GM18511 (cell line): Measurements from ENCODE around the gene NDUFAF7.
"Not testable (repeated sequence)": the region's sequence is repeated elsewhere in the genome, so short reads cannot be mapped to it uniquely, and the experiment has no call there.

Source experiments
- ATAC-seq: cut with Tn5 transposase; IDR thresholded peaks from one replicate; pipeline ENCODE4 v1.9.1; 2021; ENCODE audit warnings: mild to moderate bottlenecking, moderate library complexity; ENCODE audit not compliant: unreplicated experiment

NDUFAF7 gene

GRCh38 chr2:37211939-37212338 lies 19.5 kb upstream of the NDUFAF7 start:
- no peak for ATAC-seq

GRCh38 chr2:37215250-37215649 lies 16.2 kb upstream of the NDUFAF7 start:
- no peak for ATAC-seq

GRCh38 chr2:37219046-37219445 lies 12.4 kb upstream of the NDUFAF7 start:
- ATAC-seq = no peak

GRCh38 chr2:37223131-37223530 lies 8.3 kb upstream of the NDUFAF7 start:
- ATAC-seq = no peak

- ATAC-seq = no peak
Measured at GRCh38 chr2:37224063-37224462, 7.4 kb upstream of the NDUFAF7 start.

- ATAC-seq = not testable (repeated sequence)
Measured at GRCh38 chr2:37225129-37225528, 6.3 kb upstream of the NDUFAF7 start.

- no peak for ATAC-seq
Measured at GRCh38 chr2:37226863-37227262, 4.6 kb upstream of the NDUFAF7 start.

- no peak for ATAC-seq
Measured at GRCh38 chr2:37228788-37229187, 2.7 kb upstream of the NDUFAF7 start.

GRCh38 chr2:37230581-37230980 lies 877 bp upstream of the NDUFAF7 start:
- no peak for ATAC-seq

- ATAC-seq = peak; percentile 16
Measured at GRCh38 chr2:37232131-37232933, 874 bp downstream of the NDUFAF7 start.

- no peak for ATAC-seq
Measured at GRCh38 chr2:37243435-37243834, 12.0 kb downstream of the NDUFAF7 start.

GRCh38 chr2:37244017-37244416 lies 12.6 kb downstream of the NDUFAF7 start:
- peak; percentile 81 for ATAC-seq

GRCh38 chr2:37244755-37245154 lies 13.3 kb downstream of the NDUFAF7 start:
- ATAC-seq = no peak

- ATAC-seq = no peak
Measured at GRCh38 chr2:37246205-37246604, 14.7 kb downstream of the NDUFAF7 start.

- no peak for ATAC-seq
Measured at GRCh38 chr2:37250869-37251740, 19.6 kb downstream of the NDUFAF7 start.

- no peak for ATAC-seq
Measured at GRCh38 chr2:37262522-37262921, 31.1 kb downstream of the NDUFAF7 start.

- ATAC-seq = no peak
Measured at GRCh38 chr2:37263839-37264238, 32.4 kb downstream of the NDUFAF7 start.

- ATAC-seq = no peak
Measured at GRCh38 chr2:37267685-37268084, 36.2 kb downstream of the NDUFAF7 start.

GRCh38 chr2:37268111-37268510 lies 36.7 kb downstream of the NDUFAF7 start:
- no peak for ATAC-seq

GRCh38 chr2:37271376-37272067 lies 40.1 kb downstream of the NDUFAF7 start:
- ATAC-seq = no peak

GRCh38 chr2:37274359-37274965 lies 43.0 kb downstream of the NDUFAF7 start:
- ATAC-seq = no peak
